HepG2 (cell line): ENCODE data around the gene TBCD. TPM values are rescaled to one million over a fixed set of nuclear protein-coding genes. Genes with fewer than 3 reads are reported as not detected.
A peak's percentile ranks its signal among the peaks of the same experiment; 100 is the strongest.

ENCODE experiments used
- ATAC-seq: fragments of 200-7000 bp; cut with Tn5 transposase; 3 replicates; pipeline ENCODE4 v1.9.1; 2020; ENCODE audit warnings: mild to moderate bottlenecking, moderate library complexity
- BruUV-seq: library from RNA; stranded (reverse); fragments of 400-500 nt; replicated peaks from 2 replicates; lab custom pipeline; 2021; lab: Mats Ljungman, UMichigan
- CTCF ChIA-PET: fragments of 300-600 bp; formaldehyde crosslinking; extraction: SDS; loops from one replicate; lab custom pipeline; 2021; ENCODE audit warnings: low total read pairs, inconsistent platforms, low intra/inter-chr PET ratio; lab: Yijun Ruan, JAX
- POLR2A ChIA-PET: fragments of 350-600 bp; sonication (Branson Sonifier 250); formaldehyde crosslinking; loops from one replicate; lab custom pipeline; 2020; ENCODE audit warnings: antibody characterized with exemption, inconsistent platforms; lab: Yijun Ruan, JAX
- DNase-seq: peaks from one replicate; pipeline ENCODE4 v3.0.0-alpha.2; 2015; ENCODE audit warnings: low spot score
- FAIRE-seq: peaks from 3 replicates; lab custom pipeline; 2011; peaks lifted over from hg19 to GRCh38; lab: Jason Lieb, UNC
- H2AFZ ChIP-seq: one replicate; pipeline ENCODE4 v1.6.1; 2011; ENCODE audit warnings: low read length, inconsistent platforms
- H3K27ac ChIP-seq: fragments of 300-600 bp; 3 replicates; pipeline ENCODE4 v1.8.0; 2011; ENCODE audit warnings: mixed run types, mild to moderate bottlenecking, mixed read lengths, low read length, inconsistent platforms; ENCODE audit not compliant: insufficient read depth; ENCODE audit errors: extremely low read length
- H3K27me3 ChIP-seq, 2 experiments: fragments of 200-600 bp in 1 of 2; 2 replicates in 1 of 2; 3 replicates in 1 of 2; pipeline versions ENCODE4 v1.6.0 to v1.8.0; 2011; ENCODE audit warnings: low read length in 2 of 2, mild to moderate bottlenecking in 2 of 2, moderate library complexity in 2 of 2, inconsistent platforms in 1 of 2; ENCODE audit not compliant: insufficient read depth in 2 of 2, control insufficient read depth in 1 of 2
- H3K36me3 ChIP-seq, 2 experiments: fragments of 200-600 bp in 1 of 2; replicated peaks in 1 of 2; 2 replicates in 1 of 2; 3 replicates in 1 of 2; pipeline versions ENCODE4 v1.5.1 to v1.8.0; 2011; ENCODE audit warnings: low read length in 2 of 2, inconsistent platforms in 1 of 2; ENCODE audit not compliant: insufficient read depth in 2 of 2, control insufficient read depth in 1 of 2
- H3K4me1 ChIP-seq: 2 replicates; pipeline ENCODE4 v1.5.1; 2012; ENCODE audit warnings: low read length, inconsistent platforms; ENCODE audit not compliant: insufficient read depth
- H3K4me2 ChIP-seq: 2 replicates; pipeline ENCODE4 v1.6.0; 2011; ENCODE audit warnings: low read depth, low read length, inconsistent platforms
- H3K4me3 ChIP-seq, 3 experiments: fragments of 200-600 bp in 1 of 3; sonication (generic), shearing (Covaris generic) in 1 of 3; replicated peaks in 1 of 3; 2 replicates each; pipeline ENCODE4 v1.5.1; 2011 to 2016; ENCODE audit warnings: low read length in 3 of 3, inconsistent platforms in 2 of 3, low read depth in 2 of 3, mild to moderate bottlenecking in 2 of 3, control low read depth in 1 of 3, mixed read lengths in 1 of 3; ENCODE audit not compliant: insufficient read depth in 1 of 3
- H3K79me2 ChIP-seq: one replicate; pipeline ENCODE4 v1.6.1; 2011; ENCODE audit warnings: low read length, inconsistent platforms; ENCODE audit not compliant: insufficient read depth
- H3K9ac ChIP-seq: 2 replicates; pipeline ENCODE4 v1.6.0; 2011; ENCODE audit warnings: mild to moderate bottlenecking, low read depth, low read length, inconsistent platforms; ENCODE audit not compliant: insufficient read depth
- H3K9me3 ChIP-seq: 2 replicates; pipeline ENCODE4 v1.5.1; 2012; ENCODE audit warnings: mild to moderate bottlenecking, low read length
- H4K20me1 ChIP-seq: 2 replicates; pipeline ENCODE4 v1.6.0; 2011; ENCODE audit warnings: inconsistent platforms, mild to moderate bottlenecking, low read length, moderate library complexity; ENCODE audit not compliant: insufficient read depth
- FOXO1 ChIP-seq: sonication (generic); formaldehyde crosslinking; IDR thresholded peaks from 2 replicates; pipeline ENCODE4 v1.4.0; 2020; ENCODE audit warnings: missing genetic modification reagents
- FUBP1 ChIP-seq: sonication (generic); formaldehyde crosslinking; IDR thresholded peaks from 2 replicates; pipeline ENCODE4 v1.5.1; 2020; ENCODE audit warnings: missing genetic modification reagents, mild to moderate bottlenecking, borderline replicate concordance
- IRX3 ChIP-seq: sonication (generic); formaldehyde crosslinking; IDR thresholded peaks from 2 replicates; pipeline ENCODE4 v1.8.1; 2023; ENCODE audit warnings: mild to moderate bottlenecking, low read depth, missing genetic modification reagents, borderline replicate concordance
- KDM5A ChIP-seq: fragments of 200-600 bp; sonication (generic); IDR thresholded peaks from 2 replicates; pipeline ENCODE4 v1.7.0; 2018; ENCODE audit warnings: antibody characterized with exemption, mild to moderate bottlenecking, low read length, borderline replicate concordance
- PTBP1 ChIP-seq: fragments of 200-400 bp; formaldehyde crosslinking; IDR thresholded peaks from 2 replicates; pipeline ENCODE4 v1.6.1; 2018; ENCODE audit warnings: low read length, low read depth; ENCODE audit not compliant: poor library complexity, severe bottlenecking
- ZBTB3 ChIP-seq: sonication (generic); formaldehyde crosslinking; IDR thresholded peaks from 2 replicates; pipeline ENCODE4 v1.4.0; 2020; ENCODE audit warnings: low read depth, mild to moderate bottlenecking, moderate library complexity, missing genetic modification reagents, borderline replicate concordance
- ZC3H13 ChIP-seq: sonication (generic); formaldehyde crosslinking; IDR thresholded peaks from 2 replicates; pipeline ENCODE4 v1.8.1; 2023; ENCODE audit warnings: mild to moderate bottlenecking, missing genetic modification reagents, moderate library complexity
- ZNF496 ChIP-seq: sonication (generic); formaldehyde crosslinking; IDR thresholded peaks from 2 replicates; pipeline ENCODE4 v1.8.1; 2023; ENCODE audit warnings: mild to moderate bottlenecking, moderate library complexity, missing genetic modification reagents; ENCODE audit not compliant: insufficient replicate concordance
- ZNF549 ChIP-seq: sonication (generic); formaldehyde crosslinking; IDR thresholded peaks from 2 replicates; pipeline ENCODE4 v1.5.0; 2020; ENCODE audit warnings: missing genetic modification reagents
- WGBS: methylation state at CpG from one replicate; pipeline ENCODE4 v1.1.6; 2017; ENCODE audit warnings: low lambda C conversion rate; 5-methylcytosine and 5-hydroxymethylcytosine counted together
- in situ Hi-C: cut with HindIII; loops from 2 replicates; pipeline ENCODE4 v1.10.0; 2017; ENCODE audit warnings: low pct_unique_long_range_greater_than_20kb; ENCODE audit not compliant: extremely low pct_ligation_motif_present
- intact Hi-C: fragments of 100-400 bp; cut with micrococcal nuclease; formaldehyde crosslinking; loops from one replicate; pipeline ENCODE4 v1.10.0; 2022; ENCODE audit not compliant: unreplicated experiment
- polyA plus RNA-seq, 8 experiments: library from polyadenylated mRNA; depleted of rRNA in 3 of 8; stranded (reverse) in 7 of 8; unstranded in 1 of 8; fragments of >200 nt; fragmentation: Illumina TruSeq in 4 of 8; extraction: Trizol in 4 of 8; gene quantifications; 2 replicates each; pipeline versions ENCODE4 v1.2.1 to v1.2.3, GENCODE V29; 2011 to 2016; ENCODE audit warnings: low read depth in 4 of 8, missing spikeins in 1 of 8, mixed read lengths in 1 of 8; ENCODE audit not compliant: insufficient read depth in 1 of 8
- total RNA-seq, 5 experiments: library from RNA; depleted of rRNA; stranded (reverse); fragments of >200 nt; fragmentation: Illumina TruSeq; extraction: Trizol; gene quantifications; 2 replicates each; pipeline ENCODE4 v1.2.3, GENCODE V29; 2016; ENCODE audit warnings: low read depth in 1 of 5
- TF ChIP-seq, protein P1 (sequence below): sonication (generic); formaldehyde crosslinking; IDR thresholded peaks from 2 replicates; pipeline ENCODE4 v1.4.0; 2020; ENCODE audit warnings: missing genetic modification reagents, borderline replicate concordance
- TF ChIP-seq, protein P2 (sequence below): conservative IDR thresholded peaks from 2 replicates; pipeline ENCODE4 v1.6.1; 2018; ENCODE audit warnings: missing genetic modification reagents
- TF ChIP-seq, protein P3 (sequence below): sonication (generic); formaldehyde crosslinking; IDR thresholded peaks from 2 replicates; pipeline ENCODE4 v1.9.0; 2021; ENCODE audit warnings: missing genetic modification reagents, mild to moderate bottlenecking, borderline replicate concordance

TBCD gene
- total and polyA plus RNA-seq, 2 of the 13 experiments (the other 11 are each of a cell fraction or from before 2014, with no cell fraction given) = 33.9 to 54.8 TPM

GRCh38 chr17:82859431-82860403, 107.9 kb downstream of the TBCD start:
- no peak overlapping the region for H3K9ac ChIP-seq
- H2AFZ ChIP-seq = no peak overlapping the region
- H4K20me1 ChIP-seq = no peaks in the 10 kb centered on the region
- DNase-seq = peak; percentile 27
- H3K27ac ChIP-seq = peak overlapping the region; percentile 1
- no peak overlapping the region for H3K4me3 ChIP-seq
- WGBS = 89% methylated on average over 21 of the region's 23 CpGs
- H3K4me1 ChIP-seq = peaks cover 17% of the 10 kb centered on the region
- ATAC-seq = peak; percentile 80
- in situ Hi-C loops = no loop called here
- no peaks in the 10 kb centered on the region for H3K79me2 ChIP-seq
- H3K9me3 ChIP-seq = no peaks in the 10 kb centered on the region
- no TSS peak for BruUV-seq
- POLR2A ChIA-PET = no interaction called here
- intact Hi-C loops = no loop called here
- no peaks in the 10 kb centered on the region for H3K36me3 ChIP-seq
- no peak overlapping the region for H3K4me2 ChIP-seq
- H3K27me3 ChIP-seq = no peaks in the 10 kb centered on the region
- CTCF ChIA-PET = no interaction called here
- FAIRE-seq = peak; percentile 64
- TF ChIP-seq, protein P1, sequence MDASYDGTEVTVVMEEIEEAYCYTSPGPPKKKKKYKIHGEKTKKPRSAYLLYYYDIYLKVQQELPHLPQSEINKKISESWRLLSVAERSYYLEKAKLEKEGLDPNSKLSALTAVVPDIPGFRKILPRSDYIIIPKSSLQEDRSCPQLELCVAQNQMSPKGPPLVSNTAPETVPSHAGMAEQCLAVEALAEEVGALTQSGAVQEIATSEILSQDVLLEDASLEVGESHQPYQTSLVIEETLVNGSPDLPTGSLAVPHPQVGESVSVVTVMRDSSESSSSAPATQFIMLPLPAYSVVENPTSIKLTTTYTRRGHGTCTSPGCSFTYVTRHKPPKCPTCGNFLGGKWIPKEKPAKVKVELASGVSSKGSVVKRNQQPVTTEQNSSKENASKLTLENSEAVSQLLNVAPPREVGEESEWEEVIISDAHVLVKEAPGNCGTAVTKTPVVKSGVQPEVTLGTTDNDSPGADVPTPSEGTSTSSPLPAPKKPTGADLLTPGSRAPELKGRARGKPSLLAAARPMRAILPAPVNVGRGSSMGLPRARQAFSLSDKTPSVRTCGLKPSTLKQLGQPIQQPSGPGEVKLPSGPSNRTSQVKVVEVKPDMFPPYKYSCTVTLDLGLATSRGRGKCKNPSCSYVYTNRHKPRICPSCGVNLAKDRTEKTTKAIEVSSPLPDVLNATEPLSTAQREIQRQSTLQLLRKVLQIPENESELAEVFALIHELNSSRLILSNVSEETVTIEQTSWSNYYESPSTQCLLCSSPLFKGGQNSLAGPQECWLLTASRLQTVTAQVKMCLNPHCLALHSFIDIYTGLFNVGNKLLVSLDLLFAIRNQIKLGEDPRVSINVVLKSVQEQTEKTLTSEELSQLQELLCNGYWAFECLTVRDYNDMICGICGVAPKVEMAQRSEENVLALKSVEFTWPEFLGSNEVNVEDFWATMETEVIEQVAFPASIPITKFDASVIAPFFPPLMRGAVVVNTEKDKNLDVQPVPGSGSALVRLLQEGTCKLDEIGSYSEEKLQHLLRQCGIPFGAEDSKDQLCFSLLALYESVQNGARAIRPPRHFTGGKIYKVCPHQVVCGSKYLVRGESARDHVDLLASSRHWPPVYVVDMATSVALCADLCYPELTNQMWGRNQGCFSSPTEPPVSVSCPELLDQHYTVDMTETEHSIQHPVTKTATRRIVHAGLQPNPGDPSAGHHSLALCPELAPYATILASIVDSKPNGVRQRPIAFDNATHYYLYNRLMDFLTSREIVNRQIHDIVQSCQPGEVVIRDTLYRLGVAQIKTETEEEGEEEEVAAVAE (CRISPR knock-in tag) = no peak
- TF ChIP-seq ZNF549 (CRISPR knock-in tag) = no peak
- TF ChIP-seq ZC3H13 (CRISPR knock-in tag) = no peak
- TF ChIP-seq, protein P2, sequence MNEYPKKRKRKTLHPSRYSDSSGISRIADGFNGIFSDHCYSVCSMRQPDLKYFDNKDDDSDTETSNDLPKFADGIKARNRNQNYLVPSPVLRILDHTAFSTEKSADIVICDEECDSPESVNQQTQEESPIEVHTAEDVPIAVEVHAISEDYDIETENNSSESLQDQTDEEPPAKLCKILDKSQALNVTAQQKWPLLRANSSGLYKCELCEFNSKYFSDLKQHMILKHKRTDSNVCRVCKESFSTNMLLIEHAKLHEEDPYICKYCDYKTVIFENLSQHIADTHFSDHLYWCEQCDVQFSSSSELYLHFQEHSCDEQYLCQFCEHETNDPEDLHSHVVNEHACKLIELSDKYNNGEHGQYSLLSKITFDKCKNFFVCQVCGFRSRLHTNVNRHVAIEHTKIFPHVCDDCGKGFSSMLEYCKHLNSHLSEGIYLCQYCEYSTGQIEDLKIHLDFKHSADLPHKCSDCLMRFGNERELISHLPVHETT (CRISPR knock-in tag) = no peak
- TF ChIP-seq PTBP1 = no peak
- no peak for TF ChIP-seq FUBP1 (CRISPR knock-in tag)
- no peak for TF ChIP-seq ZNF496
- no peak for TF ChIP-seq IRX3 (CRISPR knock-in tag)
- TF ChIP-seq ZBTB3 = no peak
- TF ChIP-seq KDM5A = no peak
- TF ChIP-seq, protein P3, sequence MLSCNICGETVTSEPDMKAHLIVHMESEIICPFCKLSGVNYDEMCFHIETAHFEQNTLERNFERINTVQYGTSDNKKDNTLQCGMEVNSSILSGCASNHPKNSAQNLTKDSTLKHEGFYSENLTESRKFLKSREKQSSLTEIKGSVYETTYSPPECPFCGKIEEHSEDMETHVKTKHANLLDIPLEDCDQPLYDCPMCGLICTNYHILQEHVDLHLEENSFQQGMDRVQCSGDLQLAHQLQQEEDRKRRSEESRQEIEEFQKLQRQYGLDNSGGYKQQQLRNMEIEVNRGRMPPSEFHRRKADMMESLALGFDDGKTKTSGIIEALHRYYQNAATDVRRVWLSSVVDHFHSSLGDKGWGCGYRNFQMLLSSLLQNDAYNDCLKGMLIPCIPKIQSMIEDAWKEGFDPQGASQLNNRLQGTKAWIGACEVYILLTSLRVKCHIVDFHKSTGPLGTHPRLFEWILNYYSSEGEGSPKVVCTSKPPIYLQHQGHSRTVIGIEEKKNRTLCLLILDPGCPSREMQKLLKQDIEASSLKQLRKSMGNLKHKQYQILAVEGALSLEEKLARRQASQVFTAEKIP (CRISPR knock-in tag) = no peak
- TF ChIP-seq FOXO1 (CRISPR knock-in tag) = no peak
